Sigmoid colon (tissue), 3 donors: ENCODE results near the gene ARHGDIA.

Source experiments
- POLR2A ChIP-seq, 2 donors: fragments of 450-650 bp; IDR thresholded peaks; one replicate each; pipeline ENCODE4 v1.6.1; 2016; ENCODE audit warnings: antibody characterized with exemption in 2 of 2, mild to moderate bottlenecking in 2 of 2, moderate library complexity in 2 of 2
- TF ChIP-seq, protein P1 (sequence below), 4 experiments: fragments of 450-650 bp in 3 of 4; fragments of 200-600 bp in 1 of 4; IDR thresholded peaks; one replicate each; pipeline ENCODE4 v1.5.1; 2016 to 2019; ENCODE audit warnings: antibody characterized with exemption in 4 of 4, mild to moderate bottlenecking in 3 of 4, moderate library complexity in 2 of 4

GRCh38 chr17:81834831-81835267 is 36.3 kb downstream of the ARHGDIA start, which contains the start of gene PPP1R27:
- TF ChIP-seq POLR2A (IDR thresholded peaks at IDR 0.05) = no peak
- TF ChIP-seq, protein P1, sequence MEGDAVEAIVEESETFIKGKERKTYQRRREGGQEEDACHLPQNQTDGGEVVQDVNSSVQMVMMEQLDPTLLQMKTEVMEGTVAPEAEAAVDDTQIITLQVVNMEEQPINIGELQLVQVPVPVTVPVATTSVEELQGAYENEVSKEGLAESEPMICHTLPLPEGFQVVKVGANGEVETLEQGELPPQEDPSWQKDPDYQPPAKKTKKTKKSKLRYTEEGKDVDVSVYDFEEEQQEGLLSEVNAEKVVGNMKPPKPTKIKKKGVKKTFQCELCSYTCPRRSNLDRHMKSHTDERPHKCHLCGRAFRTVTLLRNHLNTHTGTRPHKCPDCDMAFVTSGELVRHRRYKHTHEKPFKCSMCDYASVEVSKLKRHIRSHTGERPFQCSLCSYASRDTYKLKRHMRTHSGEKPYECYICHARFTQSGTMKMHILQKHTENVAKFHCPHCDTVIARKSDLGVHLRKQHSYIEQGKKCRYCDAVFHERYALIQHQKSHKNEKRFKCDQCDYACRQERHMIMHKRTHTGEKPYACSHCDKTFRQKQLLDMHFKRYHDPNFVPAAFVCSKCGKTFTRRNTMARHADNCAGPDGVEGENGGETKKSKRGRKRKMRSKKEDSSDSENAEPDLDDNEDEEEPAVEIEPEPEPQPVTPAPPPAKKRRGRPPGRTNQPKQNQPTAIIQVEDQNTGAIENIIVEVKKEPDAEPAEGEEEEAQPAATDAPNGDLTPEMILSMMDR (IDR thresholded peaks at IDR 0.05) = no peak
